CD4-positive, alpha-beta T cell treated with Interleukin-12 subunit alpha and Interleukin-12 subunit beta, for 1 hour (primary cell): ENCODE data around the gene ID4.

Experiments
- DNase-seq: peaks from one replicate; pipeline ENCODE4 v3.0.0-alpha.2; 2020

Gene ID4

DNA sequence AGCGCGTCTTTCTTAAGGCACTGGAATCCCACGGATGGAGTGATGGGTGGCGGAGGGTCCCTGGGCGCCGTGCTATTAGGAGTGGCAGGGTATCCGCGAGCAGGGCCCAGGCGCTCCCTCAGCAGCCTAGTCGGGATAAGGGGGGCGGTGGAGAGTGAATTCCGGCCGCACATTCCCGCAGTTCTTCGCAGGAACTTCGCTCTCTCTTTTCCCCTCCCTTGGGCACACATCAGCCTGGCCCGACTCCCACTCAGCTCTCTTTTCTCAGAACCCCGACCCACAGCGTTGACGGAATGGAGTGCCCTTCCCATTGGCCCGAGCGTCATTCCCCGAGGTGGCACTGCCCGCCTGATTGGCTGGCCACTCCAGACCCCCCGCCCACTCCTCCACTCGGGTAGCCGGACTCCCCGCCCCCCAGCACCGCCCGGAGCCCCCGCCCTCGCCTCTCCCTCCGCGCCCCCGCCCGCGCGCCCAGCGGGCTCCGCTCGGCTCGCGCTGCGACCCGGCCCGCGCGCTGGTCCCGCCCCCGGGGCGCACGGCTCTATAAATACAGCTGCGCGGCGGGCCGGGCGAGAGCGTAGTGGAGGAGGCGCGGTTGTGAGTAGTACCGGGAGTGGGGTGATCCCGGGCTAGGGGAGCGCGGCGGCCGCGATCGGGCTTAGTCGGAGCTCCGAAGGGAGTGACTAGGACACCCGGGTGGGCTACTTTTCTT lies at the start of gene ID4:
TSS of gene ID4 (plus strand) at position 572 of the 712 bp plus-strand sequence. CDS start 385 bp downstream, outside the sequence.
- DNase-seq = no peak

DNA sequence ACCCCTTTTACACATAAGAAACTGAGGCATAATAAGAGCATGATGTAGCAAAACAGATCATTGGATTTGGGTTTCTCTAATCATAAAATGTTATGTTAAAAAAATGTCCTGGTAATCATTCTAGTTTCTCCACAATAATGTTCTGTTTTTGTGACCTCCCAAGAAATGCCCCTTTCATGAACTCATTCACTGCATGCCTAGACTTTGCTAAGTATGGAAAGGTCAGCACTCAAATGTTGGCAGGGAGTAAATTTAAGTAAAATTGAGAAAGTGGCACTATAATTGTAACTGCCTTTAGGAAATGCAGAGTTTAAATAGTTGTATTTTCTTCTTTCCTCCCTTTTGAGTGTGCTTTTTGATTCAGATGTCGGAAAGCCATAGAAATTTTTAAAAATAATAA lies 48.5 kb upstream of the ID4 start:
- no peak for DNase-seq

- DNase-seq = no peak
Measured at GRCh38 chr6:19789100-19789803, 47.9 kb upstream of the ID4 start.

DNA sequence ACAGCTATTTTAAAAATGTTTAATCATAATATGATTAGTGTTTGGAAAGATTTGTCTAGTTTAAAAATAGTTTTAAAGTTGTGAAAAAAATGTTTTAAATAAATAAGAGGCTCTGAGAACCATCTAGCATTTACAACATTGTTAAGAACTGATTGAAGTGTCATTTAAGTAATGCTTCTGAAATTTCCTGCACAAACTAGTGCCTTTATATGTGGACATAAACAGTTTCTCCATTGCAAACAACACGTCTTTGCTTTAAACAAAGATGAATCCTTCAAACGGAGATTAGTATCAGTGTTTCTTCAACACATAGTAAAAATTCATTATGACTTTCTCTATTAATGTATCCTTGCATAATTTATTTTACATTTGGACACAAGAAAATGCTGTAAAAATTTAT lies 45.9 kb upstream of the ID4 start:
- no peak for DNase-seq

GRCh38 chr6:19795211-19795610 lies 42.0 kb upstream of the ID4 start:
- no peak for DNase-seq

DNA sequence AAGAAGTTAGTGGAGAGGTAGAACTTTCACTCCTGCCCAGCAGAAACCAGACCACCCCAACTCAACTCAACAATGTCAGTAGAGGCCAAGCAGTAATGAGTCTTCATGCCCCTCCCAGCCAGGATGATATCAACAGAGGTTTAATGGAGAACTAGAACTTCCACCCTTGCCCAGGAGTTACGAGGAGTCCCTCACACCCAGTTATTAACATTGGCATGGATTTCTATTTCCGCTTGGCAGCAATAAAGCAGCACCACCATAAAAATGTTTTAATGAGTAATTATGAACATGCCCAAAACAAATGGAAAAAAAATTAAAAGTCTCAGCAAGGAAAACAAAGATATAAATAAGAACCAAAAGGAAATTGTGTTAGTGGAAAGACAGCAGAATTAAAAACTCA lies 40.7 kb upstream of the ID4 start:
- DNase-seq = no peak

DNA sequence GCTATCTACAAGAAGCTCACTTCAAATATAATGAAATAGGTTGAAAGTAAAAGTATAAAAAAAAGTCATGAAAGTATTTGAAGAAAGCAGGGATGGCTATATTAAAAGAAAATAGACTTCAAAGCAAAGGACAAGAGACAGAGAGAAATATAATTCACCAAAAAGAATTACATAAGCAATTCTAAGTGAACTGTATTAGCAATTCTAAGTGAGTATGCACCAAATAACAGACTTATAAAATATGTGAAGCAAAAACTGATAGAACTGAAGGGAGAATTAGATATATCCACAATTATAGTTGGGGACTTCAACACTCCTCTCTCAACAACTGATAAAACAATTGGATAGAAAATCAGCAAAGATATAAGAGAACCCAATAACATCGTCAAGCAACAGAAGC lies 38.8 kb upstream of the ID4 start:
- DNase-seq = no peak

DNA sequence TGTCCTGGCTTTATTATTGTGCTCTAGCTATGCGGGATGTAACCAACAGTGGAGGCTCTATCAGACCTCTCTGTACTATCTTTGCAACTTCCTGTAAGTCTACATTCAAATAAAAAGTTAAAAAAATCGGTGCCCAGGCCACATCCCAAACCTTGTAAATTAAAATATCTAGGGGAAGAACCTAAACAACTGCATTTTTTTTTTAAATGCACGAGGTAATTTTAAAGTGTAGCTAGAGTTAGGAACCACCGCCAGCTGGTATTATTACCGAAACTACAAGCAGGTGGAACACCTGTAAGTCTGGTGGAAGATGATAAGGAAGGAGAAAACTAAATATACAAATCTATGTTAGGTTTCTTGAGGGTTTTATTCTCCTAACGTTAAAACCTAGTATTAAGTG lies 34.5 kb upstream of the ID4 start:
- no peak for DNase-seq

GRCh38 chr6:19803331-19804204 lies 33.6 kb upstream of the ID4 start:
- no peak for DNase-seq

GRCh38 chr6:19804205-19805128 lies 32.7 kb upstream of the ID4 start:
- DNase-seq = peak; percentile 12

DNA sequence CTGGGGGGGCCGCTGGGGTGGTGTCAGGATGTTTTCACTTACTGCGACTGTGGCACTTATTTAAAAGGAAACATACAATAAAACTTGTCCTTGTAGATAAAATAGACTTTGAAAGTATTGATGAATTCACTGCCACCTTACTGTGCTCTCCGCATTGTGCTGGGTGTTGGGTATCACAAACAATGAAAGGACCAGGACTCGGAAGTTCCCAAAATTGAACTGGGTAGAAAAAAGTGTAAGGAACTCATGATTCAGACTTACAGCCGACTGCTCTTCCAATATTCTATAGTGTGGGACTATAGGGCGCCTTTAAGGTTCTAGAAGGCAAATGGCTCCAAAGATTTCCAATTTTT lies 32.1 kb upstream of the ID4 start:
- no peak for DNase-seq

DNA sequence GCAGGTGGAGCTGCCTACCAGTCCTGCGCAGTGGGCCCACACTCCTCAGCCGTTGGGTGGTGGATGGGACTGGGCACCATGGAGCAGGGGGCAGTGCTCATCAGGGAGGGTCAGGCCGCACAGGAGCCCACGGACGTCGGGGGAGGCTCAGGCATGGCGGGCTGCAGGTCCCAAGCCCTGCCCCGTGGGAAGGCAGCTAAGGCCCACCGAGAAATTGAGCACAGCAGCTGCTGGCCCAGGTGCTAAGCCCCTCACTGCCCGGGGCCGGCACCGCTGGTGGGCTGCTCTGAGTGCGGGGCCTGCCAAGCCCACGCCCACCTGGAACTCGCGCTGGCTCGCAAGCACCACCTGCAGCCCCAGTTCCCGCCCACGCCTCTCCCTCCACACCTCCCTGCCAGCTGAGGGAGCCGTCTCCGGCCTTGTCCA lies 30.2 kb upstream of the ID4 start:
- no peak for DNase-seq

- no peak for DNase-seq
Measured at GRCh38 chr6:19811397-19812079, 25.6 kb upstream of the ID4 start.

- DNase-seq = no peak
Measured at GRCh38 chr6:19812512-19813119, 24.6 kb upstream of the ID4 start.

DNA sequence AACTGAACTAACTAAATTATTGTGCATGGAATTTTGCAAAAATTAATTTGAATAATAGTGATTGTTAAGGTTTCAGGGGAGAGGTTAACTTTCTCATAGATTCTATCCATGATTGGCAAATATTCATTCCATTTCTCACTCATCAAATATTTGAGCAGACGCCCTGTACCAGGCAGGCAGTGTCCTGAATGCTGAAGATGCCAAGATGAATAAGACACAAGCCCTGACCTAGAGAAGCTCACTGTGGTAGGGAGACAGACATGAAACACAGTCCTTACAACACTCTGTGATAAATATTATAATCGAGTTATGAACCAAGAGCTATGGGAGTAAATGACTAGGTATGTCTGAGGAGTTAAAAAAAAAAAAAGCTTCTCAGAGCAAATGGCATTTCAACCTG lies 18.4 kb upstream of the ID4 start:
- no peak for DNase-seq

DNA sequence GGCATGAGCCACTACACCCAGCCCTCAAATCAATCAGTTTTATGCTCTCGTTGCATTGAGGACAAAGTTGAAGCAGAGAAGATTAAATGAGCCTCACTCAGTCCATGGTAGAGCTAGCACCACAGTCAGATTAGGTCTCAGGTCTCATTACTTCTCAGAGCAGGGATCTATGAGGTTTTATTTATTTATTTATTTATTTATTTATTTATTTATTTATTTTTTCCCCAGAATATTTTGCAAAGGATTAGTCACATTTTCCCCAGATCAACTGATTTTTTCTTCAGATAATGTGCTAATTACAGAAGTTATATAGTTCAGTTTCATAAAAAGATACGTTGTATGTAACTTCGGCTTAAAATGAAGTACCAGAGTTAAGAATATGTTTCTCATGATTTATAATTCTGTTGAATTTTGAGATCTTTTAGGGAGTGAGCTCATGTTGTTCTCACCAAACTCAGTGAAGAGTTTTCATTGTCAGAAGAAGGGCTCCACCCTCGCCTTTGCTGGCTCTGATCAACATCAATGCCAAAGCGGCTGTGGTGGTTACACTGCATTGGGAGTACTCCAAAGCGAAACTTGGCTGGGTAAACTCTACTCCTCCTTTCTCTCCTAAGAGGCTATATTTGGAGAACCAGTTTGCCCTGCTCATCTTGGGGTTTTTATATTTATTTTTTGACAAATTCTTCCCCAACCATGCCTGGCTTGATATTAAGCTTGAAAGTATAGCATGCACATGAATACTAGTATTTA lies 12.9 kb upstream of the ID4 start:
- no peak for DNase-seq

DNA sequence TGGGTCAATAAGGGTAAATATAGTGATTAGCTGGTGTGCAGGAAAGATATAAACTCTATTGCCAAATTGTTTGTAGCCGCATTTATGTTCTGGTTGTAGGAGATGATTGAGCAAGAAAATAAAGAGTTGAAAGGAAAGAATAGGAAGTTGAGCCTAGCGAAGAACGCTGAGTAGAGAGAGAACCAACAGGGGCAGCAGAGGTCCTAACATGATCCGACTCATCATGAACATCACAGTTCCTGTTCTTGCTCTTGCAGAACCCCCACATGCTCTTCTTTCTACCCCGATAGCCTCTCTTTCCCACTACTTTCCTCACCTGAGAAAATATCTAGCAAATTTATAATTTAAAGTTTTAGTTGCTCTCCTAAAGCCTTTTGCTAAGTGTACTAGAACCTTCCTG lies 9.9 kb upstream of the ID4 start:
- DNase-seq = no peak

DNA sequence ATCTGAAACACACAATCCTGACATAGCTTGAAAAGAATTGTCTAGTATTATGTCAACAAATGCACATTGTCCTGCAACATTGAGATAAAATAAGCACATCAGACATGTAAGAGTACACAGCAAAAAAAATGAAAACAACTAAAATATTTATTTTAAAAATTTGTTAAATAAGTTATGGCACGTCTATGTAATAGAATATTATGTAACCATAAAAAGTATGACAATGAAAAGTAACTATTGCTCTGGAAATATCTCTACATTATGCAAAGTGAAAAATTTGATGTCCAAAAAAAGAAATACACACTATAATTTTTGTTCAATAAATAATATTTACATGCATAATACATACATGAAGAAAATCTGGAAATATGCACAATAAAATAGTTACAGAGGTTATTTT lies 9.3 kb upstream of the ID4 start:
- DNase-seq = no peak

DNA sequence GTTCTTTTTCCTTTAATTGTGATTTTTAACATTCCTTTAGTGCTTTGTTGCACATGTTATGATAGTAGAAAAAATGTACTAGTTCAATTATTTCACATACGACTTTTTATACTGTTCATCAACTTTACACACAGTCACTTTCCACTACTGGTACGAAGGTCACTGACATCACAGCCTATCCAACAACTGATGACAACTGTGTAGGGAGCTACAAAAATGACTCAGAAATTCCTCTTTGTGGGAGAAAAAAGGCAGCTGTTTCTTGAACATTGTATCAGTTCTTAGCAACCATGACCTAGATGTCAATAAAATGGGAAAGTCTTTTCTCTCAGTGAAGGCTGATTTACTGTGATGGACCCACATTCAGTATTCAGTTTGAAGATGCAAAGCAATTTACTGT lies 7.0 kb upstream of the ID4 start:
- no peak for DNase-seq

DNA sequence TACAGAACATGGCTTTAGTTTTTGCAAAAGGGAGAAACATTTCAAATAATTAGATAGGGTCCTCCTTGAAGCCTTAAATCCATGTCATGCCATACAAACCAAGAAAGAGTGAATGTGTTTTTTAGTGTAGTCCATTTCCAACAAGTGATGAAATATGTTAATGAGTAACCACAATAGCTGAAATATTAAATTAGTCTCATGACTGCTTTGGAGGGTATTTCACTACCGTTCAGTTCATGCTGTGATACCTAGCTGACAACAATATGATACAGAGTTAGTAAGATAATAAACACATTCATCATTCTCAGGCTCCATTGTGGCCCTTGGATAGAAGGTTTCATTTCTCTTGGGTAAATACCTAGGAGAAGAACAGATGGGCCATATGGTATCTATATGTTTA lies 5.8 kb upstream of the ID4 start:
- DNase-seq = no peak

GRCh38 chr6:19833947-19834346 lies 3.2 kb upstream of the ID4 start:
- no peak for DNase-seq
